Measurements from ENCODE around the gene SF3B1. TPM values are rescaled to one million over a fixed set of nuclear protein-coding genes. Genes with fewer than 3 reads are reported as not detected.
A peak's percentile ranks its signal among the peaks of the same experiment; 100 is the strongest.
"Not testable (repeated sequence)": the region's sequence is repeated elsewhere in the genome, so short reads cannot be mapped to it uniquely, and the experiment has no call there.

The SF3B1 gene
- total and polyA plus RNA-seq, 3 experiments from 2014 or later = 153 to 287 (median 281) TPM

DNA sequence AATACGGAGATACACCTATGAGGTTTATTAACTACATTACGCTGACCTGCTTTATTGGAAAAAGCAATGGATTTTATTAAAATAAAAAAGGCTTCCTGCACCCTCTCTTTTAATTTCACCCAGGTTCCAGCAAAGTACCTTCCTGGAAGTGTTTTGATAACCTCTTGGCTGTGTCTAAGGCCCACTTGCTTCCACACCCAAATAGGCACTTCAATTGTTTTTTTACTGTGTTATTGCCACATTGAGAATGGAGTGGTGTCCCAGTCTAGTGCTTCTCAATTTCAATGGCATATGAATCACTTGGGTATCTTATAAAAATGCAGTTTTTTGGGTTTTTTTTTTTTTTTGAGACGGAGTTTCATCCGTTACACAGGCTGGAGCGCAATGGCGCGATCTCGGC lies 47.6 kb downstream of the SF3B1 start:
- H3K27me3 Mint-ChIP-seq = no peaks in the 10 kb centered on the region
- ChIA-PET CTCF (interaction anchor here (1.1 to 3.6 kb wide), 2 partner anchors 10 to 274 kb away, joined by 4 to 12 read pairs; no protein-coding TSS in a partner anchor), POLR2A (interaction anchor here (1.0 kb wide), 1 partner anchor 128 kb away, joined by 4 read pairs; no protein-coding TSS in a partner anchor)
- H3K9me3 Mint-ChIP-seq = no peaks in the 10 kb centered on the region
- H3K4me1 Mint-ChIP-seq = peaks cover 0 to 8% (median 5%) of the 10 kb centered on the region in 3 donors
- H3K36me3 Mint-ChIP-seq = peaks cover 0 to 19% (median 4%) of the 10 kb centered on the region in 3 donors
- no peak overlapping the region for H3K4me3 ChIP-seq (ENCODE audit: low read length)
- H3K4me3 Mint-ChIP-seq = no peak overlapping the region
- no peak overlapping the region for H3K27ac Mint-ChIP-seq
- peaks cover 9% of the 10 kb centered on the region for H3K36me3 ChIP-seq (ENCODE audit: insufficient read depth, low read length)
- H3K4me1 ChIP-seq (ENCODE audit: insufficient read depth, low read length) = peaks cover 3% of the 10 kb centered on the region
- H3K9me3 ChIP-seq (ENCODE audit: low read length) = no peaks in the 10 kb centered on the region
- no peak overlapping the region for H3K27ac ChIP-seq (ENCODE audit: low read depth, low read length)
- no peak for DNase-seq
- no peaks in the 10 kb centered on the region for H3K27me3 ChIP-seq (ENCODE audit: insufficient read depth, low read length, poor library complexity, severe bottlenecking)

DNA sequence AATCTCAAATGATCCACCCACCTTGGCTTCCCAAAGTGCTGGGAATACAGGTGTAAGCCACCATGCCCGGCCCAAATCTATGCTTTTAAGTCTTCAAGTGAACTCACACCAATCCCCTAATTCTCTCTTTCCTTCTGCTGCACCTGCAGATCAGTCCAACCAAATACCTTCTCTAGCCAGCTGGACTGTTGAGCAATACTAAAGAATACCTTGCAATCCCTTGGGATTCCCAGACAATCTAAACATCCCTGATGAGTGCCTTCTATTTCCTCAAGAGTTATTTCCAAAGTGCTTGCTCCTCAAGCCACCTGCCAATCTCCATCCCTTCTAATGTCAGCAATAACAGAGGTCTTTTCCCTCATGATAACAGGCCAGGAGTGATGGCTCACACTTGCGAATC lies 48.6 kb downstream of the SF3B1 start:
- Mint-ChIP-seq H3K4me1 (peaks cover 0 to 8% (median 5%) of the 10 kb centered on the region in 3 donors), H3K36me3 (peaks cover 0 to 10% (median 0%) of the 10 kb centered on the region in 3 donors), H3K27ac (peak overlapping the region in 1 of 8 donors; percentile 64), H3K9me3 (no peaks in the 10 kb centered on the region), H3K4me3 (no peak overlapping the region), H3K27me3 (no peaks in the 10 kb centered on the region)
- Histone ChIP-seq H3K27me3 (ENCODE audit: insufficient read depth, low read length, poor library complexity, severe bottlenecking) (no peaks in the 10 kb centered on the region), H3K4me1 (ENCODE audit: insufficient read depth, low read length) (peaks cover 3% of the 10 kb centered on the region), H3K9me3 (ENCODE audit: low read length) (no peaks in the 10 kb centered on the region), H3K4me3 (ENCODE audit: low read length) (no peak overlapping the region), H3K27ac (ENCODE audit: low read depth, low read length) (no peak overlapping the region), H3K36me3 (ENCODE audit: insufficient read depth, low read length) (no peaks in the 10 kb centered on the region)
- DNase-seq = no peak
- POLR2A ChIA-PET = no interaction called here
- CTCF ChIA-PET = interaction anchor here (1.1 to 3.6 kb wide), 2 partner anchors 9 to 273 kb away, joined by 4 to 12 read pairs; no protein-coding TSS in a partner anchor

DNA sequence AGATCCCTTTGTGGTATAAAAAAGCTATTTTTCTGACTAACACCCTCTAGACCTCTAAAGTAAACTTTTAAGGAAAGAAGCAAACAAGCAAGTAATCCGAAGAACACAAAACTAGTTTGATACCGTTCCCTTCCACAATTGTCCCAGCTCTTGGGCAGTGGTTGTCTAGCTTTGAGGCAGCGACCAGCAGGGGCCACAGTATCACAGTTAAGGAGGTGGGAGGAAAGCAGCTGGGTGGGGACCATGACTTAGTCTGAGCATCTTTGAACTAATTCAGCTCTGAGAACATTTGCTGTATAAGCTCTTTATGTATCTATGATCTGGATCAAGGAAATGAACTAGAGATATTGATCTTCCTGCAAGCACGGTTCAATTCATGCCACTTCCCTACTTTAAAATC lies 51.0 kb downstream of the SF3B1 start:
- H3K27me3 Mint-ChIP-seq = peaks cover 0 to 3% of the 10 kb centered on the region in 2 donors
- H3K4me1 ChIP-seq (ENCODE audit: insufficient read depth, low read length) = peaks cover 3% of the 10 kb centered on the region
- peaks cover 0 to 8% (median 5%) of the 10 kb centered on the region in 3 donors for H3K4me1 Mint-ChIP-seq
- H3K36me3 Mint-ChIP-seq = no peaks in the 10 kb centered on the region
- no peak overlapping the region for H3K4me3 Mint-ChIP-seq
- H3K4me3 ChIP-seq (ENCODE audit: low read length) = no peak overlapping the region
- no peak for DNase-seq
- H3K27ac ChIP-seq (ENCODE audit: low read depth, low read length) = no peak overlapping the region
- H3K9me3 Mint-ChIP-seq = no peaks in the 10 kb centered on the region
- H3K27me3 ChIP-seq (ENCODE audit: insufficient read depth, low read length, poor library complexity, severe bottlenecking) = no peaks in the 10 kb centered on the region
- no peak overlapping the region for H3K27ac Mint-ChIP-seq
- no peaks in the 10 kb centered on the region for H3K36me3 ChIP-seq (ENCODE audit: insufficient read depth, low read length)
- ChIA-PET POLR2A (no interaction called here), CTCF (interaction anchor here (0.7 to 2.5 kb wide), 4 partner anchors 192 to 372 kb away, joined by 3 to 8 read pairs (median 4); no protein-coding TSS in a partner anchor)
- H3K9me3 ChIP-seq (ENCODE audit: low read length) = no peaks in the 10 kb centered on the region

DNA sequence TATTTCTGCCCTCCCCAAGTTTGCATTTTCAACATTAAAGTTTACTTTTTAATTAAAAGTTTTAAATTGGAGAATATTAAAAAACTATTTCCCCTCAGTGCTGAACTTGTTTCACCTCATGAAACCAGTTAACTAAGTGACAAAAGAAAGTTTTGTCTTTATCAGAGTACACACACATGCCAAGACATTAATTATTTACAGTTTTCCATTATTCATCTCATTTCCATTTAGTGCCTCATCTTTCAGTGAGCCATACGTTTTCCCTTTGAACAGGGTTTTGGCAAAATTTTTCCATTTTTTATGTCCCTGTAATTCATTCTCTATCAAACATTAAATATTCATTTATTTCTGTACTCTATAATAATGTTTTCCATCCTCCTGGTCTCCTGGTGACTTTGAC lies 53.2 kb downstream of the SF3B1 start:
- Histone ChIP-seq H3K27me3 (ENCODE audit: insufficient read depth, low read length, poor library complexity, severe bottlenecking) (no peaks in the 10 kb centered on the region), H3K27ac (ENCODE audit: low read depth, low read length) (no peak overlapping the region), H3K9me3 (ENCODE audit: low read length) (no peaks in the 10 kb centered on the region), H3K4me1 (ENCODE audit: insufficient read depth, low read length) (peaks cover 10% of the 10 kb centered on the region), H3K4me3 (ENCODE audit: low read length) (no peak overlapping the region), H3K36me3 (ENCODE audit: insufficient read depth, low read length) (no peaks in the 10 kb centered on the region)
- CTCF ChIA-PET = no interaction called here
- H3K27ac Mint-ChIP-seq = no peak overlapping the region
- H3K4me1 Mint-ChIP-seq = peaks cover 3 to 21% (median 15%) of the 10 kb centered on the region in 3 donors
- no peaks in the 10 kb centered on the region for H3K9me3 Mint-ChIP-seq
- DNase-seq = no peak
- H3K36me3 Mint-ChIP-seq = no peaks in the 10 kb centered on the region
- H3K27me3 Mint-ChIP-seq = peaks cover 0 to 6% of the 10 kb centered on the region in 2 donors
- POLR2A ChIA-PET = no interaction called here
- H3K4me3 Mint-ChIP-seq = no peak overlapping the region

DNA sequence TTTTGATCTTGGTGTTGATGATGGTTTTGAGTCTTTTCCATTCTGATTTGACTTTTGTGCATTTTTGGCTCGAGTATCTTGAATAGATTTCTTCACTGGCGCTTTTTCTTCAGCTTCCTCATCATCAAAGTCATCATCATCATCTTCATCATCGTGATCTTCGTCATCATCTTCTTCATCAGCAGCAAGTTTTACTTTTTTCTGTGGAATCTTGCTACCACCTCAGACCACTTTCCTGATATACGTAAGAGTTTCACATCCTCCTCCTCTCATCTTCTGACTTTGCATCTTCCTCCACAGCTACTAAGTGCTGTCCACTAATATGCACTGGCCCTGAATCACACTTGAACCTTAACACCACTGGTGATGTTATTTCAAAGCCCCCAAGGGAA lies 54.9 kb downstream of the SF3B1 start:
- POLR2A ChIA-PET; H3K9me3 ChIP-seq (ENCODE audit: low read length); H3K27me3 Mint-ChIP-seq; H3K27ac Mint-ChIP-seq; H3K36me3 Mint-ChIP-seq; H3K36me3 ChIP-seq (ENCODE audit: insufficient read depth, low read length); H3K4me3 ChIP-seq (ENCODE audit: low read length); H3K4me1 ChIP-seq (ENCODE audit: insufficient read depth, low read length); H3K27ac ChIP-seq (ENCODE audit: low read depth, low read length); H3K4me3 Mint-ChIP-seq; DNase-seq; H3K27me3 ChIP-seq (ENCODE audit: insufficient read depth, low read length, poor library complexity, severe bottlenecking); H3K9me3 Mint-ChIP-seq: not testable (repeated sequence)
- CTCF ChIA-PET = interaction anchor here (0.9 to 1.2 kb wide), 2 partner anchors 189 to 266 kb away, joined by 3 read pairs; no protein-coding TSS in a partner anchor
- peaks cover 3 to 21% (median 15%) of the 10 kb centered on the region in 3 donors for H3K4me1 Mint-ChIP-seq

DNA sequence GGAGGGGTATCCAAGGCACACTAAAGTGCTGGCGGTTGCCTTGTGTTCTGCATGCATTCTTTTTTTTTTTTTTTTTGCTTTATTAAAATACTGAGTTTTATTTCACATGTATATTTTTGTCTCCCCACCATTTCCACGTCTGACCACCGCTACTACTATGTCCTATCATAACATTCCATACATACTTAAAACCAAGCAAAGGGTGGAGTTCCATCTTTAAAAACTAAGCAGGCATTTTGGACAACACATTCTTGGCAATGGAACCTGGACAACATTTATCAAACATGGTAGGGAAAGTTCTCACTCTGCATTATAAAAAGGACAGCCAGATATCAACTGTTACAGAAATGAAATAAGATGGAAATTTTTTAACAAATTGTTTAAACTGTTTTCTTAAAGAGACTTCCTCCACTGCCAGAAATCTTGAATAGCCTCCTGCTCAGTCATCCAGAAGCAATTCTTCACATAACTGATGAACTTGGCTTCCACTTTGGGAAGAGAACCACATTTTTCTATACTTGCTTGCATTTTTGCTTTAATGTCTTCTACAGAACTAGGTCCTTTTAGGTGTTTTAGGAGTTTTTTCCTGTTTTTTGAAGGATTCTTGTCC lies 55.4 kb downstream of the SF3B1 start:
- H3K4me3 Mint-ChIP-seq; H3K27ac ChIP-seq (ENCODE audit: low read depth, low read length); H3K36me3 Mint-ChIP-seq; POLR2A ChIA-PET; H3K9me3 Mint-ChIP-seq; H3K27ac Mint-ChIP-seq; H3K4me3 ChIP-seq (ENCODE audit: low read length); H3K4me1 ChIP-seq (ENCODE audit: insufficient read depth, low read length); H3K27me3 Mint-ChIP-seq; H3K36me3 ChIP-seq (ENCODE audit: insufficient read depth, low read length); H3K9me3 ChIP-seq (ENCODE audit: low read length); DNase-seq; H3K27me3 ChIP-seq (ENCODE audit: insufficient read depth, low read length, poor library complexity, severe bottlenecking): not testable (repeated sequence)
- peaks cover 3 to 19% (median 13%) of the 10 kb centered on the region in 3 donors for H3K4me1 Mint-ChIP-seq
- CTCF ChIA-PET = interaction anchor here (0.9 to 2.1 kb wide), 4 partner anchors 189 to 266 kb away, joined by 3 to 12 read pairs (median 3); no protein-coding TSS in a partner anchor

DNA sequence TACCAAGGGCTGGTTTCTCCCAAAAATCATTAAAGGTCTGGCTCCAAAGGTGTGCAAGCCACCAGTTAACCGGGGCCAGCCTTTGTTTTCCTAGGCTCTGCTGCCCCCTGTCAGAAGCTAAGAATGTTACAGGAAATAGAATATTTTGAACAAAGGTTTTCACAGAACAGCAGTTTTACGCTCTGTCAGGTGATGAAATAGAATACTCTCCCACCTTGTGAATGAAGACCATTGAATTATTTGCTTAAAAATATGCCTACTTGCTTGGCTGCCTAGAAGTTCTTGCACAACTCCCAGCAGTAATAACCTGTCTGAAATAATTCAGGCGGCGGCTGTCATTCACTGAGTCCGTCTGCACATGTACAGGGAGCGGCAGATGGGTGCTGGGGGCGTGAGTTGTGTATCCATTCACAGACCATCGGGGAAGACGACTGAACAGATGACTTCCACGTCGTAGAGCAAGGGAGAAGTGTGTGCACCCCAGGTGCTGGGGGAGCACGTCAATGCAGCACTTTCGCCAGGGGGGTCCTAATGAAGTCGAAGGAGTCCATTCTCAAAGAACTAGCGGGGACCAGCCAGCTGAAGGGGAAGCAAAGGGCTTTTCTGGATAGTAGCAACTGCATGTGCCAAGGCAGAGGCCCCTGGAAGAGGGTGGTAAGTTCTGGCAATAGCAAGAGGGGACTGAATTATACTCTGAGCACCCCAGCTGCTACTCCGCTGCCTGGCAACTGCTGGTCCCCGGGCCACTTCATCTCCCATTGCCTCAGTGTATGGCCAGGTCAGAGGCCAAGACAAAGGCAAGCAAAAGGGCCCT lies 56.1 kb downstream of the SF3B1 start:
- H3K36me3 Mint-ChIP-seq = no peaks in the 10 kb centered on the region
- H3K4me1 Mint-ChIP-seq = peaks cover 3 to 18% (median 10%) of the 10 kb centered on the region in 3 donors
- POLR2A ChIA-PET = interaction anchor here (0.6 kb wide), 1 partner anchor 346 kb away, joined by 4 read pairs; no protein-coding TSS in a partner anchor
- H3K4me3 Mint-ChIP-seq = no peak overlapping the region
- Histone ChIP-seq H3K27me3 (ENCODE audit: insufficient read depth, low read length, poor library complexity, severe bottlenecking) (no peaks in the 10 kb centered on the region), H3K9me3 (ENCODE audit: low read length) (no peaks in the 10 kb centered on the region), H3K4me3 (ENCODE audit: low read length) (no peak overlapping the region), H3K36me3 (ENCODE audit: insufficient read depth, low read length) (no peaks in the 10 kb centered on the region), H3K27ac (ENCODE audit: low read depth, low read length) (no peak overlapping the region), H3K4me1 (ENCODE audit: insufficient read depth, low read length) (peaks cover 6% of the 10 kb centered on the region)
- H3K27ac Mint-ChIP-seq = no peak overlapping the region
- no peaks in the 10 kb centered on the region for H3K9me3 Mint-ChIP-seq
- peak; percentile 41 to 72 (median 54) for DNase-seq
- CTCF ChIA-PET = interaction anchor here (0.9 to 2.1 kb wide), 9 partner anchors 51 to 280 kb away, joined by 3 to 12 read pairs (median 3); no protein-coding TSS in a partner anchor
- peaks cover 3 to 6% of the 10 kb centered on the region in 2 donors for H3K27me3 Mint-ChIP-seq

DNA sequence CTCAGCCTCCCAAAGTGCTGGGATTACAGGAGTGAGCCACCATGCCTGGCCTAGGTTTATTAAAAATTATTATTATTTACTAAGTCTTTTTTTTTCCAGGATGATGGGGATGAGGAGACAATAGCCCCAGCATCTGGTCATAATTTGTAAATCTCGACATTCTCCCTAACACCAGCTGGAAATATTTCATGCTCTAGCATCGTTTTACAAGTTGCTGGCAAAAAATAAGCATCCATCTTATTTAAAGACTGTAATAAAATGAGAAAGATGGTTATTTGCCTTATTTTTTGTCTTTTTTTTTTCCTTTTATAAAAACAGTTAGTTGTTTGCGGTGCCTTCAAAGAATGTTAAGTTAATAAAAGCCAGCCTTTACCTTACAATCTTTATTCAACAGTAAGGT lies 56.7 kb downstream of the SF3B1 start:
- ChIA-PET CTCF (interaction anchor here (0.7 to 2.1 kb wide), 14 partner anchors 9 to 367 kb away, joined by 3 to 12 read pairs (median 3); no protein-coding TSS in a partner anchor), POLR2A (interaction anchor here (0.6 kb wide), 1 partner anchor 346 kb away, joined by 4 read pairs; no protein-coding TSS in a partner anchor)
- peaks cover 3 to 18% (median 10%) of the 10 kb centered on the region in 3 donors for H3K4me1 Mint-ChIP-seq
- H3K36me3 Mint-ChIP-seq = no peaks in the 10 kb centered on the region
- H3K27ac ChIP-seq (ENCODE audit: low read depth, low read length) = no peak overlapping the region
- H3K27me3 Mint-ChIP-seq = peaks cover 3 to 6% of the 10 kb centered on the region in 2 donors
- H3K4me3 Mint-ChIP-seq = no peak overlapping the region
- no peak overlapping the region for H3K4me3 ChIP-seq (ENCODE audit: low read length)
- H3K9me3 ChIP-seq (ENCODE audit: low read length) = no peaks in the 10 kb centered on the region
- no peak for DNase-seq
- no peaks in the 10 kb centered on the region for H3K36me3 ChIP-seq (ENCODE audit: insufficient read depth, low read length)
- H3K9me3 Mint-ChIP-seq = no peaks in the 10 kb centered on the region
- H3K4me1 ChIP-seq (ENCODE audit: insufficient read depth, low read length) = peaks cover 6% of the 10 kb centered on the region
- H3K27ac Mint-ChIP-seq = no peak overlapping the region
- no peaks in the 10 kb centered on the region for H3K27me3 ChIP-seq (ENCODE audit: insufficient read depth, low read length, poor library complexity, severe bottlenecking)
